Suprapubic skin (tissue), 4 donors: ENCODE measurements around the gene MED4.

Experiments
- EP300 ChIP-seq: sonication (generic); formaldehyde crosslinking; IDR thresholded peaks from one replicate; pipeline ENCODE4 v1.6.1; 2017; ENCODE audit warnings: antibody characterized with exemption
- POLR2A ChIP-seq, 2 donors: fragments of 450-650 bp; IDR thresholded peaks; one replicate each; pipeline ENCODE4 v1.6.1; 2017; ENCODE audit warnings: antibody characterized with exemption in 2 of 2, mild to moderate bottlenecking in 2 of 2, moderate library complexity in 2 of 2
- POLR2AphosphoS5 ChIP-seq, 3 donors: sonication (generic); formaldehyde crosslinking; IDR thresholded peaks; one replicate each; pipeline ENCODE4 v1.6.1; 2017; ENCODE audit warnings: antibody characterized with exemption in 3 of 3
- TF ChIP-seq, protein P1 (sequence below), 2 donors: fragments of 200-600 bp in 1 of 2; fragments of 450-650 bp in 1 of 2; sonication (generic) in 1 of 2; IDR thresholded peaks; one replicate each; pipeline ENCODE4 v1.5.1; 2016 to 2019; ENCODE audit warnings: antibody characterized with exemption in 2 of 2, mild to moderate bottlenecking in 1 of 2, moderate library complexity in 1 of 2

DNA sequence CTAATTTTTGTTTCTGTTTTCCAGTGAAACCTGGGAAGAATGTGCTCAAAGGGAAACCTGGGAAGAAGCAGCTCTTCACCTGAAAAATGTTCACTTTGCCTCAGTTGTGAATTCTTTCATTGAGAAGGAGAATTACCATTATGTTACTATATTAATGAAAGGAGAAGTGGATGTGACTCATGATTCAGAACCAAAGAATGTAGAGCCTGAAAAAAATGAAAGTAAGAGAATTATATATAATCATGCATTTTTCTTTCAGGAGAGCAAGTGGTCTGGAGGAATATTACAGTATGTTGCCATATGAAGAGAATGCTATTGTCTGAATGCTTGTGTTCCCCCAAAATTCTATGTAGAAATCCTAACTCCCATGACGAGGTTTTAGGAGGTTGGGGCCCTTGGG, 54.0 kb downstream of the MED4 start:
- TF ChIP-seq POLR2A (IDR thresholded peaks at IDR 0.05) (no peak), POLR2AphosphoS5 (IDR thresholded peaks at IDR 0.05) (no peak), EP300 (no peak)
- TF ChIP-seq, protein P1, sequence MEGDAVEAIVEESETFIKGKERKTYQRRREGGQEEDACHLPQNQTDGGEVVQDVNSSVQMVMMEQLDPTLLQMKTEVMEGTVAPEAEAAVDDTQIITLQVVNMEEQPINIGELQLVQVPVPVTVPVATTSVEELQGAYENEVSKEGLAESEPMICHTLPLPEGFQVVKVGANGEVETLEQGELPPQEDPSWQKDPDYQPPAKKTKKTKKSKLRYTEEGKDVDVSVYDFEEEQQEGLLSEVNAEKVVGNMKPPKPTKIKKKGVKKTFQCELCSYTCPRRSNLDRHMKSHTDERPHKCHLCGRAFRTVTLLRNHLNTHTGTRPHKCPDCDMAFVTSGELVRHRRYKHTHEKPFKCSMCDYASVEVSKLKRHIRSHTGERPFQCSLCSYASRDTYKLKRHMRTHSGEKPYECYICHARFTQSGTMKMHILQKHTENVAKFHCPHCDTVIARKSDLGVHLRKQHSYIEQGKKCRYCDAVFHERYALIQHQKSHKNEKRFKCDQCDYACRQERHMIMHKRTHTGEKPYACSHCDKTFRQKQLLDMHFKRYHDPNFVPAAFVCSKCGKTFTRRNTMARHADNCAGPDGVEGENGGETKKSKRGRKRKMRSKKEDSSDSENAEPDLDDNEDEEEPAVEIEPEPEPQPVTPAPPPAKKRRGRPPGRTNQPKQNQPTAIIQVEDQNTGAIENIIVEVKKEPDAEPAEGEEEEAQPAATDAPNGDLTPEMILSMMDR (IDR thresholded peaks at IDR 0.05) = no peak
